ENCODE measurements around the gene TTC28.

TTC28 gene

DNA sequence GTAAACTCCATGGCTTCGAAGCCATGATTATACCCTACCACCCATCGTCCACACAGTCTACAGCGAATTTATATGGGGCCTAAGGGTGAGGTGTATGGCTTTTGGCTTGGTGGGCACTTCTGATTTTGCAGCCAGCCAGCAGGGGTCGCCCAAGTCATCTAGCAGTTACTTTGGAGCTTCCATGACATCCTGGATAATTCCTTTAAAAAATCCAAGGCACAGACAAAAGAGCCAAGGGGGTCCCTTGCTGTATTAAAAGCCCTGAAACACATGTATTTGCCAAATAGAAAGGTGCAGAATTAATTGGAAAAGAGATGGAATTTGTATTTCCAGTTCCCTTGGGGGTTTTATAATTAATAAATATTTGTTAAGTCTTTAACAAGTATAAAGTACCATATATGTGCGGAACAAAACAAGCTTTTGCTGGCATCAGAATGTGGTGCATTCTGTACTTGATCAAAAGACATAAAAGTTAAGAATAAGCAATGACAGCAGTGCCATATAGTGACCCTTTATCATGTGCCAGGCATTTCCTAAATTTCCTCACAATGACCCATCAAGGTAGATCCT lies 627.8 kb downstream of the TTC28 start:
- H3K27ac ChIP-seq (ENCODE audit: low read length, poor library complexity, severe bottlenecking) = no peak overlapping the region
- DNase-seq = peak; percentile 66
- no peak overlapping the region for H2AK5ac ChIP-seq (ENCODE audit: low read length, severe bottlenecking)
- no peak overlapping the region for H4K8ac ChIP-seq (ENCODE audit: low read length)
- no peak overlapping the region for H2BK15ac ChIP-seq (ENCODE audit: low read depth, poor library complexity, severe bottlenecking)
- no peak overlapping the region for H3K4me3 ChIP-seq (ENCODE audit: insufficient read depth in 1 of 2, low read depth in 1 of 2, low read length in 2 of 2)
- H3K4me2 ChIP-seq (ENCODE audit: low read length, poor library complexity, severe bottlenecking) = no peak overlapping the region
- no peak overlapping the region for H2BK5ac ChIP-seq (ENCODE audit: low read depth, low read length, poor library complexity, severe bottlenecking)
- H2BK120ac ChIP-seq (ENCODE audit: low read depth, low read length) = no peak overlapping the region
- H2AFZ ChIP-seq (ENCODE audit: low read depth, low read length) = no peak overlapping the region
- H3K14ac ChIP-seq (ENCODE audit: low read length in 2 of 2) = no peak overlapping the region
- H3K36me3 ChIP-seq (ENCODE audit: control insufficient read depth in 1 of 2, insufficient read depth in 2 of 2, low read depth in 1 of 2, low read length in 2 of 2) = peaks cover 4 to 12% of the 10 kb centered on the region in 2 experiments
- peaks cover 8% of the 10 kb centered on the region for H3K4me1 ChIP-seq (ENCODE audit: control insufficient read depth, insufficient read depth, low read depth, low read length)
- no peak overlapping the region for H3K18ac ChIP-seq (ENCODE audit: low read depth in 1 of 2, low read length in 2 of 2)
- no peak overlapping the region for H3K23ac ChIP-seq (ENCODE audit: low read length in 2 of 2)
- H4K91ac ChIP-seq (ENCODE audit: low read length) = no peak overlapping the region
- H3K27me3 ChIP-seq (ENCODE audit: control insufficient read depth in 1 of 2, insufficient read depth in 1 of 2, low read length in 2 of 2) = no peaks in the 10 kb centered on the region
- H3K79me1 ChIP-seq (replicated peaks; ENCODE audit: low read length, poor library complexity, severe bottlenecking) = peaks cover 9% of the 10 kb centered on the region
- H3K9me3 ChIP-seq (ENCODE audit: control insufficient read depth, low read length) = no peaks in the 10 kb centered on the region
- H3K9ac ChIP-seq (ENCODE audit: low read length) = no peak overlapping the region
- H2BK12ac ChIP-seq (ENCODE audit: low read length in 2 of 2) = no peak overlapping the region
- no peak overlapping the region for H3K4ac ChIP-seq (ENCODE audit: low read depth in 1 of 2, low read length in 2 of 2)
- WGBS = 50% methylated on average over 2 of the region's 5 CpGs

DNA sequence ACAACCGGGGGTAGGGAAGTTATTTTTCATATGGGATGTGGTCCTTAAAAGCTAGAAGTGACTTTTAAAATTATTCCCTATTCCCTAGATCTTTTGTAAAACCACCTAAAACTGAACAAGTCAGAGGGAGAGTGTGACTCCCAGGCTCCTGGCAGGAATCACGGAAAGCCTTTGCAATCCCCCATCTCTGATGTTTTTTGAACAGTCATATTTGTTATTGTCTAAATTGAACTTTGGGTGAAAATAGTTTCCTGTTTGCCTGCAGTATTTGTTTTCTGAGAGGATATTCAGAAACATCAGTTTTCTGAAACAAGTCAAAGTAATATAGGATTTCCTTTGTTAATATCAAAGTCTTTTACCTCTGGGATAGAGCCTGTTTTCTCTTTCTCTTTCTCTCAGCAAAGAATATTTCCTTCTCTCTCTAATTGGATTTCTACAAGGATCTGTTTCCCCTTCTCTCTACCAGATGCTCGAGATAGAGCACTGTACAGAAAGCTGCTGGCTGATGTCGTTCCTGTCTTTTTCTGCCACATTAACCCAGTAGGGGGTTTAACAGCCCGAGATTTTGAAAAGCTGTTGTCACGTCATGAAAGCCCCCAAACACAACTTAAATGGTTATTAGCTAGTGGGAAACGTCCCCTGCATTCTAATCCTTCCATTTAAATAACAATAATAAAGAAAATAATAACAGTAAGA lies 628.4 kb downstream of the TTC28 start:
- H3K4me3 ChIP-seq (ENCODE audit: insufficient read depth in 1 of 2, low read depth in 1 of 2, low read length in 2 of 2) = no peak overlapping the region
- H3K4ac ChIP-seq (ENCODE audit: low read depth in 1 of 2, low read length in 2 of 2) = no peak overlapping the region
- no peak overlapping the region for H4K8ac ChIP-seq (ENCODE audit: low read length)
- no peak overlapping the region for H2BK15ac ChIP-seq (ENCODE audit: low read depth, poor library complexity, severe bottlenecking)
- H3K27ac ChIP-seq (ENCODE audit: low read length, poor library complexity, severe bottlenecking) = no peak overlapping the region
- H3K18ac ChIP-seq (ENCODE audit: low read depth in 1 of 2, low read length in 2 of 2) = no peak overlapping the region
- no peak overlapping the region for H3K14ac ChIP-seq (ENCODE audit: low read length in 2 of 2)
- no peak overlapping the region for H2BK5ac ChIP-seq (ENCODE audit: low read depth, low read length, poor library complexity, severe bottlenecking)
- peaks cover 8% of the 10 kb centered on the region for H3K4me1 ChIP-seq (ENCODE audit: control insufficient read depth, insufficient read depth, low read depth, low read length)
- no peak overlapping the region for H2BK12ac ChIP-seq (ENCODE audit: low read length in 2 of 2)
- no peak overlapping the region for H2AFZ ChIP-seq (ENCODE audit: low read depth, low read length)
- H3K27me3 ChIP-seq (ENCODE audit: control insufficient read depth in 1 of 2, insufficient read depth in 1 of 2, low read length in 2 of 2) = no peaks in the 10 kb centered on the region
- H4K91ac ChIP-seq (ENCODE audit: low read length) = no peak overlapping the region
- no peaks in the 10 kb centered on the region for H3K9me3 ChIP-seq (ENCODE audit: control insufficient read depth, low read length)
- H3K9ac ChIP-seq (ENCODE audit: low read length) = no peak overlapping the region
- no peak overlapping the region for H3K4me2 ChIP-seq (ENCODE audit: low read length, poor library complexity, severe bottlenecking)
- no peak overlapping the region for H2AK5ac ChIP-seq (ENCODE audit: low read length, severe bottlenecking)
- no peak overlapping the region for H3K23ac ChIP-seq (ENCODE audit: low read length in 2 of 2)
- DNase-seq = no peak
- peaks cover 7 to 13% of the 10 kb centered on the region in 2 experiments for H3K36me3 ChIP-seq (ENCODE audit: control insufficient read depth in 1 of 2, insufficient read depth in 2 of 2, low read depth in 1 of 2, low read length in 2 of 2)
- peaks cover 9% of the 10 kb centered on the region for H3K79me1 ChIP-seq (replicated peaks; ENCODE audit: low read length, poor library complexity, severe bottlenecking)
- no peak overlapping the region for H2BK120ac ChIP-seq (ENCODE audit: low read depth, low read length)
- 61% methylated on average over 2 of the region's 7 CpGs for WGBS

DNA sequence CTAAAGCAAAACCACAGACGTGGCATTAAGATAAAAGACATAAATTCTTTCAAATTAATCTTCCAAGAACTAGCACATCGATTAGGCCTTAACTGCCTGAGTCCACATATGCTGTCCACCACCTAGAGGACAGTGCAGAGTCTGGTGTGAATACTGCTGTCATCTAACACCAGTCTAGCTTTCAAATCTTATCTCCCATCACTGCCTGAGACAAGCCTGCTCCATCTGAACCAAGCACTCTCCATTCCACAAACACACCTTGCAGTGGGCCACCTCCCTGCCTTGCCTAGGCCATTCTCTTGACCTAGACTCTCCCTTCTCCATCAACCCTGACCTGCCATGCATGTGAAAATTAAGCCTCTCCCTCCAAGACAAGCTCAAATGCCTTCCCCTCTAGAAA lies 631.1 kb downstream of the TTC28 start:
- Histone ChIP-seq H3K27ac (ENCODE audit: low read length, poor library complexity, severe bottlenecking) (no peak overlapping the region), H4K8ac (ENCODE audit: low read length) (no peak overlapping the region), H2AFZ (ENCODE audit: low read depth, low read length) (no peak overlapping the region), H3K27me3 (ENCODE audit: control insufficient read depth in 1 of 2, insufficient read depth in 1 of 2, low read length in 2 of 2) (no peaks in the 10 kb centered on the region), H3K9me3 (ENCODE audit: control insufficient read depth, low read length) (no peaks in the 10 kb centered on the region), H2BK120ac (ENCODE audit: low read depth, low read length) (no peak overlapping the region), H3K9ac (ENCODE audit: low read length) (no peak overlapping the region), H3K4me3 (ENCODE audit: insufficient read depth in 1 of 2, low read depth in 1 of 2, low read length in 2 of 2) (no peak overlapping the region), H3K4me2 (ENCODE audit: low read length, poor library complexity, severe bottlenecking) (no peak overlapping the region), H3K4ac (ENCODE audit: low read depth in 1 of 2, low read length in 2 of 2) (no peak overlapping the region), H2BK12ac (ENCODE audit: low read length in 2 of 2) (no peak overlapping the region), H3K18ac (ENCODE audit: low read depth in 1 of 2, low read length in 2 of 2) (no peak overlapping the region), H3K79me1 (replicated peaks; ENCODE audit: low read length, poor library complexity, severe bottlenecking) (peaks cover 11% of the 10 kb centered on the region), H3K14ac (ENCODE audit: low read length in 2 of 2) (no peak overlapping the region), H3K23ac (ENCODE audit: low read length in 2 of 2) (no peak overlapping the region), H3K4me1 (ENCODE audit: control insufficient read depth, insufficient read depth, low read depth, low read length) (peaks cover 6% of the 10 kb centered on the region), H2AK5ac (ENCODE audit: low read length, severe bottlenecking) (no peak overlapping the region), H3K36me3 (ENCODE audit: control insufficient read depth in 1 of 2, insufficient read depth in 2 of 2, low read depth in 1 of 2, low read length in 2 of 2) (peaks cover 7 to 14% of the 10 kb centered on the region in 2 experiments), H2BK15ac (ENCODE audit: low read depth, poor library complexity, severe bottlenecking) (no peak overlapping the region), H4K91ac (ENCODE audit: low read length) (no peak overlapping the region), H2BK5ac (ENCODE audit: low read depth, low read length, poor library complexity, severe bottlenecking) (no peak overlapping the region)
- WGBS = 76% methylated on average over 2 of the region's 2 CpGs
- DNase-seq = no peak

DNA sequence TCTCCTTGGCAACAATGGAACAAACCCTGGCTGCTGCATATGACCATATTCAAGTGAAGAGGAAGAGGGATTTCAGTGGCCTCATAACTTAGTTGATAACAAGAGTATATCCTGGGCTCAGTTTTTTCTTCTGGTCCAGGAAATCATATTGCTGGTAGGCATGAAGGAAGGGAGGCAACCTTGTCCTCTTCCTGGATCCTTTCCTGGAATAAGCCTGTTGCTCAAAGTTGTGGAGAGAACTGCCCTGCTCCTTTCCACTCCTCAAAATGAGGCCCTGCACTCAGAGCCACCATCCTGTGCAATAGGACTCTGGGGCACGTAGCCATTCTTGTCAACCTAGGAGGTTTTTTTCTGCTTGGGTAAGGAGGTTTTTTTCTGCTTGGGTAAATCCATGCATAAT lies 631.9 kb downstream of the TTC28 start:
- H3K27me3 ChIP-seq (ENCODE audit: control insufficient read depth in 1 of 2, insufficient read depth in 1 of 2, low read length in 2 of 2) = no peaks in the 10 kb centered on the region
- no peak overlapping the region for H2BK15ac ChIP-seq (ENCODE audit: low read depth, poor library complexity, severe bottlenecking)
- no peak overlapping the region for H2BK12ac ChIP-seq (ENCODE audit: low read length in 2 of 2)

More for the DNA sequence above, 631.9 kb downstream of the TTC28 start:
- H2BK5ac ChIP-seq (ENCODE audit: low read depth, low read length, poor library complexity, severe bottlenecking) = no peak overlapping the region
- no peak overlapping the region for H2AK5ac ChIP-seq (ENCODE audit: low read length, severe bottlenecking)
- H3K9ac ChIP-seq (ENCODE audit: low read length) = no peak overlapping the region
- H3K27ac ChIP-seq (ENCODE audit: low read length, poor library complexity, severe bottlenecking) = no peak overlapping the region
- H4K8ac ChIP-seq (ENCODE audit: low read length) = no peak overlapping the region
- peaks cover 7 to 16% of the 10 kb centered on the region in 2 experiments for H3K36me3 ChIP-seq (ENCODE audit: control insufficient read depth in 1 of 2, insufficient read depth in 2 of 2, low read depth in 1 of 2, low read length in 2 of 2)
- H3K4me2 ChIP-seq (ENCODE audit: low read length, poor library complexity, severe bottlenecking) = no peak overlapping the region
- H4K91ac ChIP-seq (ENCODE audit: low read length) = no peak overlapping the region
- no peak overlapping the region for H3K4me3 ChIP-seq (ENCODE audit: insufficient read depth in 1 of 2, low read depth in 1 of 2, low read length in 2 of 2)
- H3K4ac ChIP-seq (ENCODE audit: low read depth in 1 of 2, low read length in 2 of 2) = no peak overlapping the region
- peaks cover 13% of the 10 kb centered on the region for H3K79me1 ChIP-seq (replicated peaks; ENCODE audit: low read length, poor library complexity, severe bottlenecking)
- no peak overlapping the region for H3K23ac ChIP-seq (ENCODE audit: low read length in 2 of 2)
- peaks cover 3% of the 10 kb centered on the region for H3K4me1 ChIP-seq (ENCODE audit: control insufficient read depth, insufficient read depth, low read depth, low read length)
- no peak overlapping the region for H3K18ac ChIP-seq (ENCODE audit: low read depth in 1 of 2, low read length in 2 of 2)
- no peak overlapping the region for H3K14ac ChIP-seq (ENCODE audit: low read length in 2 of 2)
- no peak overlapping the region for H2AFZ ChIP-seq (ENCODE audit: low read depth, low read length)
- H2BK120ac ChIP-seq (ENCODE audit: low read depth, low read length) = no peak overlapping the region
- no peaks in the 10 kb centered on the region for H3K9me3 ChIP-seq (ENCODE audit: control insufficient read depth, low read length)
- no peak for DNase-seq
- 100% methylated on average over 1 of the region's 1 CpG for WGBS
